Stomach (tissue), 19 donors: ENCODE results near the gene CCDC138. TPM values are rescaled to one million over a fixed set of nuclear protein-coding genes. Genes with fewer than 3 reads are reported as not detected.
"Not testable (repeated sequence)": the region's sequence is repeated elsewhere in the genome, so short reads cannot be mapped to it uniquely, and the experiment has no call there.

Experiments
- DNase-seq, 2 donors: peaks; one replicate each; pipeline versions ENCODE4 v3.0.0 to v3.0.0-alpha.2; 2013 to 2019
- H3K27ac ChIP-seq, 5 donors: fragments of 200-600 bp in 4 of 5; sonication (generic) in 4 of 5; one replicate each; pipeline ENCODE4 v1.5.1; 2013 to 2019; ENCODE audit warnings: mild to moderate bottlenecking in 1 of 5, moderate library complexity in 1 of 5
- H3K27me3 ChIP-seq, 3 donors: fragments of 200-600 bp; sonication (generic); one replicate each; pipeline ENCODE4 v1.5.1; 2017 to 2019; ENCODE audit warnings: mixed run types in 1 of 3
- H3K36me3 ChIP-seq, 4 donors: fragments of 200-600 bp; sonication (generic); 1 replicate in 3 of 4; 2 replicates in 1 of 4; pipeline ENCODE4 v1.5.1; 2016 to 2019
- H3K4me1 ChIP-seq, 4 donors: fragments of 200-600 bp; sonication (generic); one replicate each; pipeline ENCODE4 v1.5.1; 2016 to 2019
- H3K4me3 ChIP-seq, 4 donors: fragments of 200-600 bp; sonication (generic) in 3 of 4; one replicate each; pipeline ENCODE4 v1.5.1; 2016 to 2019; ENCODE audit warnings: mild to moderate bottlenecking in 1 of 4
- H3K9me3 ChIP-seq, 4 donors: fragments of 200-600 bp; sonication (generic); one replicate each; pipeline ENCODE4 v1.5.1; 2016 to 2019
- EP300 ChIP-seq: sonication (generic); formaldehyde crosslinking; IDR thresholded peaks from one replicate; pipeline ENCODE4 v1.6.1; 2017; ENCODE audit warnings: antibody characterized with exemption
- POLR2A ChIP-seq, 4 donors: fragments of 450-650 bp; IDR thresholded peaks; one replicate each; pipeline ENCODE4 v1.6.1; 2016; ENCODE audit warnings: antibody characterized with exemption in 4 of 4, control low read depth in 2 of 4, mild to moderate bottlenecking in 1 of 4, moderate library complexity in 1 of 4
- POLR2AphosphoS5 ChIP-seq, 3 donors: sonication (generic); formaldehyde crosslinking; IDR thresholded peaks; one replicate each; pipeline ENCODE4 v1.6.1; 2016; ENCODE audit warnings: antibody characterized with exemption in 3 of 3
- WGBS, 5 donors: extraction: QIAGEN DNeasy Blood & Tissue Kit in 3 of 5; methylation state at CpG; one replicate each; pipeline versions ENCODE4 v1.1.5 to v1.1.7; 2013 to 2018; 5-methylcytosine and 5-hydroxymethylcytosine counted together
- intact Hi-C: fragments of 100-400 bp; cut with DNase I; formaldehyde crosslinking; loops from one replicate; pipeline ENCODE4 v1.15.1; 2023; ENCODE audit warnings: low total_unique reads
- long read RNA-seq, 10 donors: transcript quantifications; one replicate each; lab custom pipeline, GENCODE V29; 2026
- polyA plus RNA-seq, 3 donors: library from polyadenylated mRNA; stranded (reverse); fragments of 200-250 nt; gene quantifications; one replicate each; pipeline ENCODE4 v1.2.3, GENCODE V29; 2013
- total RNA-seq, 5 donors: library from RNA; depleted of rRNA; stranded (reverse); fragments of >200 nt; gene quantifications; one replicate each; pipeline versions ENCODE4 v1.1.0 to v1.2.3, GENCODE V29; 2014 to 2016
- TF ChIP-seq, protein P1 (sequence below), 7 experiments: fragments of 450-650 bp in 4 of 7; fragments of 200-600 bp in 3 of 7; sonication (generic) in 3 of 7; IDR thresholded peaks; one replicate each; pipeline ENCODE4 v1.5.1; 2016 to 2019; ENCODE audit warnings: antibody characterized with exemption in 7 of 7, control low read depth in 2 of 7, mild to moderate bottlenecking in 1 of 7
- donor health status: healthy with polysubstance abuse.
- donor health status: Bipolar disorder and iron deficiency.
- donor health status: healthy.

Gene CCDC138, protein sequence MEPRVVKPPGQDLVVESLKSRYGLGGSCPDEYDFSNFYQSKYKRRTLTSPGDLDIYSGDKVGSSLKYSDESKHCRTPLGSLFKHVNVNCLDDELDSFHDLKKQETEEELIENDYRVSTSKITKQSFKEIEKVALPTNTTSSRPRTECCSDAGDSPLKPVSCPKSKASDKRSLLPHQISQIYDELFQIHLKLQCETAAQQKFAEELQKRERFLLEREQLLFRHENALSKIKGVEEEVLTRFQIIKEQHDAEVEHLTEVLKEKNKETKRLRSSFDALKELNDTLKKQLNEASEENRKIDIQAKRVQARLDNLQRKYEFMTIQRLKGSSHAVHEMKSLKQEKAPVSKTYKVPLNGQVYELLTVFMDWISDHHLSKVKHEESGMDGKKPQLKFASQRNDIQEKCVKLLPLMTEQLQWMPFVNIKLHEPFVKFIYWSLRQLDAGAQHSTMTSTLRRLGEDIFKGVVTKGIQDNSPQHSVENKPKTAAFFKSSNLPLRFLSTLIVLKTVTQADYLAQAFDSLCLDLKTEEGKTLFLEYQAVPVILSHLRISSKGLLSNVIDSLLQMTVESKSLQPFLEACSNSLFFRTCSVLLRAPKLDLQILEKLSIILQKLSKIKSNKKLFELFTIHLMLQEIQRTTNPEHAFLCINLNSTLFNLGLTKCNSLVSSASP
- total RNA-seq (10 to 100 TPM in 2 of 5 donors, 1 to 10 TPM in 2, under 1 TPM in 1; 0.29 to 25.4 (median 6.7) TPM), polyA plus RNA-seq (1 to 10 TPM; 1.3 to 2.1 (median 1.7) TPM)
- long read RNA-seq, donor 1, partial matches to known transcripts: 0 of 1 reads
- long read RNA-seq, donor 1, other reads (novel, unspliced or antisense): 0 of 1 reads
- long read RNA-seq, donor 2: 0 reads
- long read RNA-seq, donor 3: 0 reads
- long read RNA-seq, donor 4: 0 reads
- long read RNA-seq, donor 5, partial matches to known transcripts: 0 of 2 reads
- long read RNA-seq, donor 5, other reads (novel, unspliced or antisense): 0 of 2 reads
- long read RNA-seq, donor 6: 0 reads
- long read RNA-seq, donor 7, partial matches to known transcripts: 0 of 1 reads
- long read RNA-seq, donor 7, other reads (novel, unspliced or antisense): 0 of 1 reads
- long read RNA-seq, donor 8, partial matches to known transcripts: 0 of 1 reads
- long read RNA-seq, donor 8, other reads (novel, unspliced or antisense): 0 of 1 reads
- long read RNA-seq, donor 9, partial matches to known transcripts: 0 of 1 reads
- long read RNA-seq, donor 9, other reads (novel, unspliced or antisense): 0 of 1 reads
- long read RNA-seq, donor 10, partial matches to known transcripts: 0 of 1 reads
- long read RNA-seq, donor 10, other reads (novel, unspliced or antisense): 0 of 1 reads

DNA sequence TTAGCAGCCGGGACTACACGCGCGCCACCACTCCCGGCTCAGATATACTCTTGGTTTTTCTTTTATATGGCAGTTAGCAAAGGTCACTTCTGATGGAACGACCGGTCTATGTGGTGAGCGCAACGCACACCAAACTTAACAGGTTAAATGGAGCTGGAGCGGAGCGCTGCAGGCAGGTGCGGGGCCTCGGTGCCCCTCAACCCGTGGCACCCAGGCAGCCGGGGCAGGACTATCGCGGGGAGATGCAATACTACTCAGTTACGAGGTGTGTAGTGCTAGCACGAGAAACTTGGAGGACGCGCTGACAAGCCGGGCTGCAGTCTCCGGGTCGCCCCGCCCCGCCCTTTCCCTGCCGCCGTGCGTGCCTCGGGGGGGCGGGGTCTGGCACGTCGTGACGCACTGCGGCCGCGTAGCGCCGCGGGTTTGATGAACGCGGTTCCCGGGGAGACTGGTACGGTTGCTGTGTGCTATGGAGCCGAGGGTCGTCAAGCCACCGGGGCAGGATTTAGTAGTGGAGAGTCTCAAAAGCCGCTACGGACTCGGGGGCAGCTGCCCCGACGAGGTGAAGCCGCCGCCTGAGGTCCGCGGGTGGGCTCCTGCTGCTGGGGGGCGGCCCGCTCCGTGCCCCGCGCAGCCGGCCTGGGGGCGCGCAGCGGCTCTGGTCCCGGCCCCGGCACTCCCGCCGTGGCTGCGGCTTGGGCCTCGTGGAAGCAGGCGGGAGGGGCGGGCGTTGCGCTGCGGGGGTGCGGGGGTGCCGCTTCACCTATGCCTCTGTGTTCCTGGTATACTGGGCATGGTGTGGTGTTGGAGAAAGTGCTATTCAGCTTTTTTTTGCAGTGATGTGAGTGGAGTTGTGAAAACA lies at the start of gene CCDC138:
Gene CCDC138 (plus strand): TSS at position 418 of the 862 bp plus-strand sequence. CDS start 52 bp downstream, at position 470.
- intact Hi-C loops: no loop called here
- 0 to 1% (median 1%) methylated on average over 23 to 78 of the region's 78 CpGs for WGBS, 5 donors
- TF ChIP-seq, protein P1, sequence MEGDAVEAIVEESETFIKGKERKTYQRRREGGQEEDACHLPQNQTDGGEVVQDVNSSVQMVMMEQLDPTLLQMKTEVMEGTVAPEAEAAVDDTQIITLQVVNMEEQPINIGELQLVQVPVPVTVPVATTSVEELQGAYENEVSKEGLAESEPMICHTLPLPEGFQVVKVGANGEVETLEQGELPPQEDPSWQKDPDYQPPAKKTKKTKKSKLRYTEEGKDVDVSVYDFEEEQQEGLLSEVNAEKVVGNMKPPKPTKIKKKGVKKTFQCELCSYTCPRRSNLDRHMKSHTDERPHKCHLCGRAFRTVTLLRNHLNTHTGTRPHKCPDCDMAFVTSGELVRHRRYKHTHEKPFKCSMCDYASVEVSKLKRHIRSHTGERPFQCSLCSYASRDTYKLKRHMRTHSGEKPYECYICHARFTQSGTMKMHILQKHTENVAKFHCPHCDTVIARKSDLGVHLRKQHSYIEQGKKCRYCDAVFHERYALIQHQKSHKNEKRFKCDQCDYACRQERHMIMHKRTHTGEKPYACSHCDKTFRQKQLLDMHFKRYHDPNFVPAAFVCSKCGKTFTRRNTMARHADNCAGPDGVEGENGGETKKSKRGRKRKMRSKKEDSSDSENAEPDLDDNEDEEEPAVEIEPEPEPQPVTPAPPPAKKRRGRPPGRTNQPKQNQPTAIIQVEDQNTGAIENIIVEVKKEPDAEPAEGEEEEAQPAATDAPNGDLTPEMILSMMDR (IDR thresholded peaks at IDR 0.05): no peak
- TF ChIP-seq EP300: no peak
- peak in 2 of 3 donors; percentile 70 to 90 for TF ChIP-seq POLR2AphosphoS5 (IDR thresholded peaks at IDR 0.05)
- TF ChIP-seq POLR2A (IDR thresholded peaks at IDR 0.05): peak in 1 of 4 donors; percentile 29
- Histone ChIP-seq H3K36me3 (peaks cover 21 to 44% (median 33%) of the 10 kb centered on the region in 4 donors), H3K9me3 (no peaks in the 10 kb centered on the region), H3K4me1 (peaks cover 0 to 14% (median 6%) of the 10 kb centered on the region in 4 donors), H3K4me3 (peak within 1 kb of the TSS; percentile 65 to 78 (median 72)), H3K27me3 (no peaks in the 10 kb centered on the region), H3K27ac (peak within 1 kb of the TSS; percentile 77 to 93 (median 88))
- DNase-seq: peak; percentile 92 to 97

DNA sequence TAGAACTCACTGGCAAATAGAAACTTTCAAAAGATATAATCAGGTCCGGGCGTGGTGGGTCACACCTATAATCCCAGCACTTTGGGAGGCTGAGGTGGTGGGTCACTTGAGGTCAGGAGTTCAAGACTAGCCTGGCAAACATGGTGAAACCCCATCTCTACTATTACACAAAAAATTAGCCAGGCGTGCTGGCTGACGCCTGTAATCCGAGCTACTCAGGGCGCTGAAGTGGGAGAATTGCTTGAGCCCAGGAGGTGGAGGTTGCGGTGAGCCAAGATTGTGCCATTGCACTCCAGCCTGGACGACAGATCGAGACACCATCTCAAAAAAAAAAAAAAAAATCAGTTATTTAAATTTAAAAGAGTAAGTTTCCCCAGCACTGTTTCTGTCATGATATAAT lies 28.6 kb upstream of the CCDC138 start:
- H3K4me1 ChIP-seq, H3K4me3 ChIP-seq, H3K27ac ChIP-seq, H3K9me3 ChIP-seq, H3K27me3 ChIP-seq, DNase-seq, intact Hi-C loops: not testable (repeated sequence)
- peaks cover 17 to 64% (median 60%) of the 10 kb centered on the region in 4 donors for H3K36me3 ChIP-seq
- WGBS, 5 donors: 93 to 98% (median 97%) methylated on average over 9 of the region's 9 CpGs

DNA sequence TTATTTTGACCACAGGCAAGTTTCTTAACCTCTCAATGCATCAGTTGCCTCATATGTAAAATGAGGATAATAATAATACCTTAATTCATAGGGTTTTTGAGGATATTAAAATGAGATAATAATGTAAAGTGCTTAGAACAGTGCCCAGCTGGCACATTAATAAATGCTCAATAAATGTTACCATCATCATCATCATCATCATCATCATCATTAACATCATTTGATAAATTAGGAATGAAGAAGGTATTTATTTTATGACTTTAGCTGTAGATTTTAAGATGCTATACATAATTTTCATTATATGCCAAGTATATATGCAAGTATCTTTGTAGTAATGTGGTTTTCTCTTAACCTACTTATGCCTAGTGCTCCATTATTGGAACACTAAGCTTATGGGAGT lies 24.0 kb upstream of the CCDC138 start:
- intact Hi-C loops, H3K4me1 ChIP-seq, DNase-seq, H3K27me3 ChIP-seq, H3K4me3 ChIP-seq, H3K9me3 ChIP-seq, H3K27ac ChIP-seq: not testable (repeated sequence)
- peaks cover 24 to 62% (median 57%) of the 10 kb centered on the region in 4 donors for H3K36me3 ChIP-seq

DNA sequence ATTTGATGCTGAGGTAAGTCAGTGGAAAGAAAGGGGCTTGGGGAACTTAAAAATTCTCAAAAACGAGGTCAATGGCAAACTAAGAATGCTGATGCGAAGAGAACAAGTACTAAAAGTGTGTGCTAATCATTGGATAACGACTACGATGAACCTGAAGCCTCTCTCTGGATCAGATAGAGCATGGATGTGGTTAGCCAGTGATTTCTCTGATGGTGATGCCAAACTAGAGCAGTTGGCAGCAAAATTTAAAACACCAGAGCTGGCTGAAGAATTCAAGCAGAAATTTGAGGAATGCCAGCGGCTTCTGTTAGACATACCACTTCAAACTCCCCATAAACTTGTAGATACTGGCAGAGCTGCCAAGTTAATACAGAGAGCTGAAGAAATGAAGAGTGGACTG lies 19.9 kb upstream of the CCDC138 start:
- peaks cover 24 to 61% (median 54%) of the 10 kb centered on the region in 4 donors for H3K36me3 ChIP-seq
- H3K27ac ChIP-seq, H3K27me3 ChIP-seq, DNase-seq, H3K9me3 ChIP-seq, H3K4me1 ChIP-seq, H3K4me3 ChIP-seq, intact Hi-C loops: not testable (repeated sequence)
- WGBS, 5 donors: 88 to 97% (median 95%) methylated on average over 4 to 5 of the region's 5 CpGs

DNA sequence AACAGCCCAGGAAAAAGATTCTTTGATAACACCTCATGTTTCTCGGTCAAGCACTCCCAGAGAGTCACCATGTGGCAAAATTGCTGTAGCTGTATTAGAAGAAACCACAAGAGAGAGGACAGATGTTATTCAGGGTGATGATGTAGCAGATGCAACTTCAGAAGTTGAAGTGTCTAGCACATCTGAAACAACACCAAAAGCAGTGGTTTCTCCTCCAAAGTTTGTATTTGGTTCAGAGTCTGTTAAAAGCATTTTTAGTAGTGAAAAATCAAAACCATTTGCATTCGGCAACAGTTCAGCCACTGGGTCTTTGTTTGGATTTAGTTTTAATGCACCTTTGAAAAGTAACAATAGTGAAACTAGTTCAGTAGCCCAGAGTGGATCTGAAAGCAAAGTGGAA lies 18.7 kb upstream of the CCDC138 start:
- 86 to 96% (median 89%) methylated on average over 1 of the region's 2 CpGs for WGBS, 5 donors
- intact Hi-C loops, H3K4me3 ChIP-seq, H3K27ac ChIP-seq, H3K9me3 ChIP-seq, H3K27me3 ChIP-seq, H3K4me1 ChIP-seq, DNase-seq: not testable (repeated sequence)
- H3K36me3 ChIP-seq: peaks cover 27 to 69% (median 63%) of the 10 kb centered on the region in 4 donors
